ENCODE results near the gene CXCR5.

Gene CXCR5

GRCh38 chr11:118909619-118910308 lies 26.1 kb downstream of the CXCR5 start:
- no peak for TF ChIP-seq GATA1 (IDR thresholded peaks at IDR 0.05; ENCODE audit: low read depth, low read length)
- TF ChIP-seq POLR2A (IDR thresholded peaks at IDR 0.05; ENCODE audit: low read length): no peak
- no peak for DNase-seq

GRCh38 chr11:118910309-118911112 lies 26.8 kb downstream of the CXCR5 start:
- TF ChIP-seq POLR2A (IDR thresholded peaks at IDR 0.05; ENCODE audit: low read length) (no peak), GATA1 (IDR thresholded peaks at IDR 0.05; ENCODE audit: low read depth, low read length) (no peak)
- peak; percentile 39 to 46 for DNase-seq

GRCh38 chr11:118911113-118911879 lies 27.6 kb downstream of the CXCR5 start:
- TF ChIP-seq GATA1 (IDR thresholded peaks at IDR 0.05; ENCODE audit: low read depth, low read length): no peak
- TF ChIP-seq POLR2A (IDR thresholded peaks at IDR 0.05; ENCODE audit: low read length): no peak
- DNase-seq: no peak

- DNase-seq: peak; percentile 45 to 82
- no peak for TF ChIP-seq POLR2A (IDR thresholded peaks at IDR 0.05; ENCODE audit: low read length)
- no peak for TF ChIP-seq GATA1 (IDR thresholded peaks at IDR 0.05; ENCODE audit: low read depth, low read length)
Observed at GRCh38 chr11:118911880-118912741, 28.4 kb downstream of the CXCR5 start.

- peak in 1 of 2 experiments; percentile 42 for DNase-seq
- TF ChIP-seq GATA1 (IDR thresholded peaks at IDR 0.05; ENCODE audit: low read depth, low read length): no peak
Observed at GRCh38 chr11:118912742-118913410, 29.2 kb downstream of the CXCR5 start.

- TF ChIP-seq GATA1 (IDR thresholded peaks at IDR 0.05; ENCODE audit: low read depth, low read length) (no peak), POLR2A (IDR thresholded peaks at IDR 0.05; ENCODE audit: low read length) (no peak)
- no peak for DNase-seq
Observed at GRCh38 chr11:118913411-118914125, 29.9 kb downstream of the CXCR5 start.

- TF ChIP-seq GATA1 (IDR thresholded peaks at IDR 0.05; ENCODE audit: low read depth, low read length) (no peak), POLR2A (IDR thresholded peaks at IDR 0.05; ENCODE audit: low read length) (no peak)
Observed at GRCh38 chr11:118914178-118914918, 30.7 kb downstream of the CXCR5 start.

GRCh38 chr11:118914987-118915386 lies 31.3 kb downstream of the CXCR5 start:
- TF ChIP-seq POLR2A (IDR thresholded peaks at IDR 0.05; ENCODE audit: low read length) (no peak), GATA1 (IDR thresholded peaks at IDR 0.05; ENCODE audit: low read depth, low read length) (no peak)
- no peak for DNase-seq

More at GRCh38 chr11:118914178-118914918, 30.7 kb downstream of the CXCR5 start:
- DNase-seq: no peak

GRCh38 chr11:118915396-118915795 lies 31.7 kb downstream of the CXCR5 start:
- TF ChIP-seq POLR2A (IDR thresholded peaks at IDR 0.05; ENCODE audit: low read length) (no peak), GATA1 (IDR thresholded peaks at IDR 0.05; ENCODE audit: low read depth, low read length) (no peak)

GRCh38 chr11:118915941-118916841 lies 32.5 kb downstream of the CXCR5 start:
- no peak for DNase-seq
- TF ChIP-seq GATA1 (IDR thresholded peaks at IDR 0.05; ENCODE audit: low read depth, low read length): no peak
- no peak for TF ChIP-seq POLR2A (IDR thresholded peaks at IDR 0.05; ENCODE audit: low read length)

More at GRCh38 chr11:118915396-118915795, 31.7 kb downstream of the CXCR5 start:
- DNase-seq: no peak

All from erythroblast (primary cell).